Muscle of back (tissue), 11 donors: ENCODE results near the gene VTI1A. TPM values are rescaled to one million over a fixed set of nuclear protein-coding genes. Genes with fewer than 3 reads are reported as not detected.
A peak's percentile ranks its signal among the peaks of the same experiment; 100 is the strongest.

Experiments
- DNase-seq, 3 donors: peaks; one replicate each; pipeline versions ENCODE4 v3.0.0 to v3.0.0-alpha.2; 2013
- polyA plus RNA-seq, 10 donors: library from polyadenylated mRNA; unstranded; fragments of 120-200 nt; gene quantifications; one replicate each; pipeline ENCODE4 v1.2.1, GENCODE V29; 2013; ENCODE audit not compliant: insufficient read length in 10 of 10

Gene VTI1A
- polyA plus RNA-seq, 10 donors = 11.9 to 18.4 (median 14.7) TPM

DNA sequence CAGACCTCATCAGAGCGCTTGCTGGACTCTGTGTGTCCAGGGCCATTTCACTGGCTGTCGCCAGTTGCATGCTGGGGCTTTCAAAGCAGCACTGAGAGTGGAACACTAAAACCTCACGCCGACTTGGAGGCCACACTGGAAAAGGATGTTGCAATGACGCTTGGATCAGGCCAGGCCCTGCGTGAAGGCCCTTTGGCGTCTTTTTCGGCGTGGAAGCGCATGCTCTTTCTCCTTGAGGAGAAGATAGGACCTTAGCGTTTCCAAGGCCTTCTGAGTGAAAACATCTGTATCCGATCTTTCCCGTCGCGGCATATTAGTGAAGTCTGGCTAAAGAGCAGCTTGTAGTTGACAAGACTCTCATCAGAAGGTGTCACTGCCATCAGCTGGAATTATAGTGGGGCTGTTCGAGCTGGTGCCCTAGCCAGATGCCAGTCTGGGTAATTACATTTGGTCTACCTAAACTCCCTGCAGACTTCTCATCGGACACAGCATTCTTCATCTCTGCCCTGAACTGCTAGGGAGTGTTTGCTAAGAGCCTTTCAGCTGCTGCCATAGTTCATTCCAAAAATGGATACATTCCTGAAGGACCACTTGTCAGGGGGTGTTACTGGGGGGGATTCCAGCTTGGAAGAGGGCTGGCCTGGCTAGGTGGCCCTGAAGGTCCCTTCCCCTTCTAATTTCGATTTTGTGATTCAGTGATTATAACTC is 335.3 kb downstream of the VTI1A start:
- DNase-seq = peak; percentile 78 to 94 (median 91)

DNA sequence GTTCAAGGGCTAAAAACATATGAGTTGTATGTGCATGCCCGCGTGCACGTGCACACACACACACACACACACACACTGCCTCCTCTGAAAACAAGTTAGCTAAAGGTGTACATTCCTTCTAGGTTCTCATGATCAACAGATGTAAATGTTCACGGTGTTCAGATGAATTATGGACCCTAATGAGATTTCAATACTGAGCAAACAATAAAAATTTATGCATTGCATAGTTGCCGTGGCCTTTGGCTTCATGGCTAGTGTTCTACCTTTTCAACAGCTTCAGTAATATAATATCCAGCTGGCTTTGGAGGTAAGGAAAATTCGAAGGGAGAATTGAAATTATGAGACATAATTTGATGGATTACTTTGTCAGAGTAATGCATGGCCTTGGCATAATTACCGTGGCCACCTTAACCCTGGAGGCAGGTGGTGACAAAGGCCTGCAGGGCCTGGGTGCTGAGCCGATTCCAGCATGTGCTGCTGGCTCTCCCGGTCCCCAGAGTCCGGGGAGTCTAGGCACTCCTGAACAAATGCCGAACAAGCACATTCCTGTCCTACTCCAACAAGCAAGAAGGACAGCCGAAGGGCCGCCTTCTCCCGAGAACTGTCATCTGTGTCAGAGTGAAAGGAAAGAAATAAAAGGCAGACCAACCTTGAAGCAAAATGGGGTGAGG is 336.5 kb downstream of the VTI1A start:
- DNase-seq = peak in 1 of 3 donors; percentile 53

DNA sequence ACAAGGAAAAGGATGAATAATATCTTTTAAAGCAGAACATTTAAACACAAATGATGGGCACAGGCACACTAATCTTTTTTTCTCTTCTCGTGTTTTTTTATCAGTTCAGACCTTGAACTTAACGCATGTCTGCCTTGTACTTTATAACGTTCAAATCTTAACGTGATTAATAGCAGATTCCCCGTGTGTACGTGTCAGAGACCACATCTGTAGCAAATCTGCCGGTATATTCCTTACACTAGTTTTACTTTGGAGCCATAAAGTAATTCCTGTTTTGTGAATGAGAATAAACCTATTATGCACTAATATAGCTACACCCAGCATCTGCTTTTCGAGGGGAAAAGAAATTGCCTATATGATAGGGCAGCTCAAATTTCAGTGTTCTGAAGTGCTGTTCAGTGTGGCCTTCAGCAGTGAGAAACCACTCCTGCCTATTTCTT is 337.0 kb downstream of the VTI1A start:
- peak in 1 of 3 donors; percentile 71 for DNase-seq

DNA sequence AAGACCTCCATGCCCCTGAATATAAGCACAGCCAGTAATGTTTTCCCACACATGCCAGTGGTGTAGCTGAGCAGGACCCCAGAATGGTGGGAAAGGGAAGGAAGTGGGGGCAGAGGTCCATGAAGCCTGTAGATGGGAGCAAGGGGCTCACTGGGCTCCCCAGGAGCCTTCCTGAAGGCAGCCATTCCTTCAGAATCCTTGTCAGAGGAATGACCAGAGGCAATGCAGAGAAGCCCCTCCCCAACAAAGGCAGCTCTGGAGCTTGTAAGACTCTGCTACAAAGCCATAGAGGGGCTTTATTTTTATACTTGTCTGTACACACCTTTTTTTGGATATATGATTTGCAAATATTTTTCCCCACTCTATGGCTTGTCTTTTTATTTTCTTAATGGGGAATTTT is 338.1 kb downstream of the VTI1A start:
- no peak for DNase-seq

DNA sequence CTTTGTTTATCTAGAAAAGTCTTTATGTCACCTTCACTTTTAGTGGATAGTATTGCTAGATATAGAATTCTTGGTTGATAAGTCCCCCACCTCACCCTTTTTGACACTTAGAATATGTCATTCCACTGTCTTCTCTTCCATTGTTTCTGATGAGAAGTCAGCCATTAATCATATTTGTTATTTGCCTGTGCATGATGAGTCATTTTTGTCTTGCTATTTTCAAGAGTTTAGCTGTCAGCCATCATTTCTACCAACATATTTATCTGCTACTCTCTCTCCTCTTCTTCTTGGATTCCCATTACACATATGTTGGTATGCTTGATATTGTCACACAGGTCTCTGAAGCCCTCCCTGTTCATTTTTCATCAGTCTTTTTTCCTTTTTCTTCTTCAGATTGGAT is 342.2 kb downstream of the VTI1A start:
- no peak for DNase-seq

DNA sequence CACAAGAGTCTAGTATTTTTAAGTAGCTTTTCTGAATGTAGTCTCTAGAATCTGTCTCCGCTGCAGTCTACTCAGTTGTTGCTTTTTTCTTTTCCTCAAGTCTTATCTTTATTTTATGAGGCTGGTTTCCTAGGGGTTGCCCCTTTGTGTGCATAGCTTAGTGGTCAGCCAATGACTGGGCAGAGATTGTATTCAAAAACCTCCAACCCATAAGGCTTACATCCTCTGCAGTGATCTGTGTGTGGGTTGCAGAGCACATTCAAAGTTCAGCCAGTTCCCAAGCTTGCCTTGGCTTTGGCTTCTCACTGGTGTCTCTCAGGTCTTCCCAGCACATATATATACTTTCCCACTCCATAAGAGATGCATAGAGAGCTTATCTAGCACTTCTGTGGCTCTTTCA is 343.0 kb downstream of the VTI1A start:
- DNase-seq = no peak

DNA sequence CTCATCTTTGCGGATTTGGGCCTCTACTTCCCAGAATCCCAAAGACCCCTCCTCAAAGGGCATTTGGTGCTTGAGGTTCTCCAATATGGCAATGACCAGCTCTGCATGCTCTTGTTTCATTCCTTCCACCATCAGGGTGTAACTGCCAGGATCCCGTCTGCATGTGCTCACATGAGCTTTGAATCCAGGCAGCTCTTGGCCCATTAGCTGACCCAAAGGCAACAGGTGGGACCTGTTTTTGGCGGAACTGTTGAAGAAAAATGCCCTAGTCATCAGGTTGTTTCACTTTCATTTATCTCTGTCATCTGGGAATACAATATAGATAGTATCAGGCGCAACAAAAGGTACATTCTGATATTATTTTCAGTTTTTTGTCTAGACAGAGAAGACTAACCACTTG is 343.9 kb downstream of the VTI1A start:
- DNase-seq = no peak

DNA sequence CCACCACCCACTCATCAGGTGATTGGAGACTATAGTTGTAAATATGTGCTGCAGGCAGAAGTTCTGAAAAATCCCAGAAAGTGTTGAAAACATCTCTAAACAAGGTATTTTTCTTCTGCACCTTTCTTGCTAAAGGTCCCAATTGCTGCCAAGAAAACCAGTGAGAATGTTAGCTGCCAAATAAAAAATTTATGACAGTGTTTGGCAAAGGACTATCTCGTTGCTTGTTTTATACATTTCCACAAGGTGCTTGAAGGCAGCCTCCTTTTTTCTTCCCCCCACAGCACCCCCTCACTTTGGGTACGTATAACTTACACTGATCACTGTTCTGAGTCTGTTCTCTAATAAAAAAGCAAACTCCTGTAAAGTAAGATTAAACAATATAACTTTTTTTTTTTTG is 344.4 kb downstream of the VTI1A start:
- no peak for DNase-seq

DNA sequence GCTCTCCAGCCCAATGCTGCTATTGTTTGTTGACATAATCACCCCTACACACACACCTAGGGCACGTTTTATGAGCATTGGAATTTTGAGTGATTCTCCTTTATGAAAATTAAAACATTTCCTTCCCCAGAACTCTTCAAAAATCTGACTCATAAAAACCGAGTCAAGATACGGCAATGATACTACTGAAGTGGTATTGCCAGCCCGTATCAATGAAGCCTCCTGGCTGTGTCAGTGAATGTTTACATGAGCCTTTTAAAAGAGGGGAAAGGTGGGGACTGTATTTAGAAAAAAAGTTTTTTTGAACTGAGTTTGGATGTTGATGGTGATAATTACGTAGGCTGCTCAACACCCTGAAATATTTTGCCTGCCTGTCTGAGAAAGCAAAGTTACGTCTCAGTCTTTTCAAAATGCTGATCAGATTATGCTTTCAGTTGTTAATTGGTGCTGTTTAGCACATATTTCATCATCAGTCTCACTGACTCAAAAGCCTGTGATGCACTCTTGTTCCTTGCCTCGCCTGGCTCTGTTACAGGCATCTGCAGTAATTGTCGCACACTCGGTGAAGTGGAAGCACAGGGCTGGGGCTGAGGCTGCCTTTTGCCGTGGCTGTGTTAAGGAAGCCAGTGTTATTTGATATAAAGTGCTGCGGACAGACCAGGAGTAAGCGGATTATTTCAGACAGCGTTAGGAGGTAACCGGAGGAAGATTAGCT is 345.6 kb downstream of the VTI1A start:
- DNase-seq = peak; percentile 64 to 82 (median 64)

DNA sequence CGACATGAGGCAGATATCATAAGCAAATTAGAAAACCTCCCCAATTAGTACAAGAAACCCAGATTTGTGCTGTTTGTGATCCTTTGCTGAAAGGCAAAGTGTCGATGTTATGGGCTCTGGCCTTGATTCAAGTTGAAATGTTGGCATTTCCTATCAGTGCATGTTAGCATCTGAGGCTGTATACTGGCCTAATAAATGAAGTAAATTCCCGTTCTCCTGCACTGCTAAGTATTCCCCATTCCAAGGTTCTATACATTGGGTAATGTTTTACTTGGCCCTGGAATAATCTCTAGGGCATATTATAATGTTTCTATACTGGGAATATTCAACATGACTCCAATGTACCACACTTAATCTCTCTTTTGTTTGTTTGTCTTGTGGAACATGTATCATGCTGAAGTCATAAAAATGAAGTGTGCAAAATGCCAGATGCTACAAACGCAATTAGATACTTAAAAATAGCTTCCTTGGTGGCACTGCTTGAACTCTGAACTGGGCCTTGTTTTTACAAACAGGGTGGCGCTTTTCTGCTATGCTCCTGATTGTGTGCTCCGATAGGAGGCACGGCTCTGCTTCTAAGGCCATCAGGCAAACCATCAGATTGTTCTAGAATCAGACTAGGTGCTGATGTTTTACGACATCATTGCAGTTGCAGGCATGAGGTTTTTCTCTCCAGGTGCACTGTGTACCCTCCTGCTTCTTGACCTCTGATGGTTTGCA is 346.3 kb downstream of the VTI1A start:
- no peak for DNase-seq

DNA sequence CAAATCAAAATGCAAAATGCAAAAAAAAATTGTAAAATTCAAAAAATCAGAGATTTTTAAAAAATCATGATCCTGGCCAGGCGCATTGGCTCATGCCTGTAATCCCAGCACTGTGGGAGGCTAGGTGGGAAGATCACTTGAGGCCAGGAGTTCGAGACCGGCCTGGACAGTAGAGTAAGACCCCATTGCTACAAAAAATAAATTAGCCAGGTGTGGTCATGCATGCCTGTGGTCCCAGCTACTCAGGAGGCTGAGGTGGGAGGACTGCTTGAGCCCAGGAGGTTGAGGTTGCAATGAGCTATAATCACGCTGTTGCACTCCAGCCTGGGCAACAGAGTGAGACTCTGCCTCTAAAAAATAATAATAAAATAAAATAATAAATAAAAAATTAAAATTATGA is 347.2 kb downstream of the VTI1A start:
- no peak for DNase-seq

DNA sequence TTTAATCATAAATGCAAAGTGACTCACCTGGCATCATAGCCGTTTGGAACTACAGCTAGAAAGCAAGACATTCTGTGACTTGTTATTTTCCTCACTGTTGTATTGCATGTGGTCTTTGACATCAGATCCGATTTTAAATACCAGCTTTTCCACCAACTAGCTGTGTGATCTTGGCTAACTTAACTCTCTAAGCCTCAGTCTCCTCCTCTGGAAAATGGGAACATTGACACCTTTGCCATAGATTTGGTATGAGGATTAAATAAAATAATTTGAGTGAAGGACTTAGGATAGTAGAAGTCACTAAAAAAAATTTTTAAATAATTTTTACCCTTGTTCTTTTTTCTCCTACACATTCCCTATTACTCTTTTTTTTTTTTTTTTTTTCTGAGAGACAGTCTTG is 348.1 kb downstream of the VTI1A start:
- DNase-seq = no peak

DNA sequence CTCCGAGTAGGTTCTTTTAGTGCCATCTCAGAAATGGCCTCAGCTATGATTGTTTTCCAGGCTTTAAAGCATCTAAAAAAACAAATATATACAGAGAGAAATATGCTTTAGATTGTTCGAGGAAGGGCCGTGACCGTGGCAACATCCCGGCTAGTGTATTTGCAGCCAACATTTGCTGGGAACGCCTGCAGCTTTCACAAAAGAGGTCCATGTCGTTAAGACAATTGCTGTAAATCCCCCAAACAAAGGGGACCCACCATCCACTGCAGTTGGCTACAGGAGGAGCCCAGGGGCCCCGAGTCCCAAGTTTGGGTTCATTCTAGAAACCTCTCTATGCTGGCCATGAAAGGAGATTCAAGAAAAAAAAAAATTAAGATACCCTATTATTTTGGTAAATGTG is 350.2 kb downstream of the VTI1A start:
- DNase-seq = peak in 1 of 3 donors; percentile 53

DNA sequence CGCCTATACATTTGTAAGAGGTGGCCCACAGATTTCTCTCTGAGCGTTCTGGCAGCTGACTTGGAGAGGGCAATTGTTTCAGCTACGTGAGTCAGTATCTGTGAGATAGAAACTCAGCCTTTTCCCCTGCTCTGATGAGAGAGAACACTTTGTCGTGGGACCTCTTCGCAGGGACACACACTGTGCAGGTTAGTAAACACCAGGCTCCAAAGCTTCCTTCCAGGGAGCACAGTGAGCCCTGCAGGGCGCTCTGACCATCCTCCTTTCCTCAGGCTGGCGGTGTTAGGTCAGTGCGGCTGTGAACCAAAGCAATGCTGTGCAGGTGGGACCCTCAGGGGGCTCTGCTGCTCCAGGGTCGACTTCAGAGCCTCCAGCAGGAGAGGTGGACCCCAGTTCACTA is 350.8 kb downstream of the VTI1A start:
- no peak for DNase-seq

DNA sequence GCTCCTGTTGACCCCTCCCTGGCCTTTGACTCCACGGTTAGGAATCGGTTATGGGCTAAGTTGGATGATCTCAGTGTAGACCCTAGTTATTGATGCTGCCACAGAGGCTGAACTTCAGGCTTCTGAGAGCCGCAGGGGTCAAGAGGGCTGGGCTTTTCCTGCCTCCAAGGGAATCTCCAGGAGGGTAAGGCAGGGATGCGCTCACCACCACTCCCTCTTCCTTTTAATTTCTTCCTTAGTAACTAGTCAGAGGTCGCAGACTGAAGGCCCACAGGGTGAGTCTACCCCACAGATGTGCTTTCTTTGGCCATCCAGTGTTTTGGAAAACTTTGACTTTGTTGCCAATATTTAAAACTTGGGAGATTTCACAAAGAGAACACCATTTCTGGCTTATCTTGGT is 352.0 kb downstream of the VTI1A start:
- DNase-seq = no peak

DNA sequence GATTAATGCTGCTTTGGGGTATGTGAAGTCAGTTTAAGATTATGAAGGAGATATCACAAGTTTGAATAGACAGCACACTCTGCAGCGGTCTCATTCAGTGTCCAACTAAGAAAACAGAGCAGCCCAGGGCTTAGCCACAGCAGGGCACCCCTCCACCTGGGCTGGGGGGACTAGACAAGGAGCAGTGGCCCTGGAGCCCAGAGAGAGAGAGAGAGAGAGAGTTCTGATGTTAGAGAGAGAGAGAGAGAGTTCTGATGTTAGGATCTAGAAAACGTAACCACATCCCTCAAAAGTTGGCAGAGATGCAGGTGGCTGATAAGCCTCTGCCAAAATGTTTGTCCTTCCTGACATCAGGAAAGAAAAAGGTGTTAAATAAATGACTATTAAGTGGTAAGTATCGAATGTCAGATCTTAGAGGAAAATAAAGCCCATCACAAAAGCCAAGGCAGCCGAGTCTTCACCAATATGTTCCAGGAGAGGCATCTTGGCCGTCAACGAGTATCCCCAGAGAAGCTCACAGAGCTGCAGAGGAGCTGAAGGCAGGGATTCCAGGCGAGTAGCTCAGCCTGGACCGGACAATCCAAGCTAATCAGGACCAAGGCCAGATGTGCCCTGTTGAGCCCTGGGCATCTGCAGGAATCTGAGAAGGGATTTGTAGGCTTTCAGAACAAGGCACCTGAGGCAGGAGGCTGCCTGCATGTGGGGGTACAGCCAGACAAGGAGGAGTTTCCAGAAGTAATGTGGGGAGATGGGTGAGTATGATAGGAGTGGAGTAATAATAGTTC is 352.9 kb downstream of the VTI1A start:
- DNase-seq = no peak

DNA sequence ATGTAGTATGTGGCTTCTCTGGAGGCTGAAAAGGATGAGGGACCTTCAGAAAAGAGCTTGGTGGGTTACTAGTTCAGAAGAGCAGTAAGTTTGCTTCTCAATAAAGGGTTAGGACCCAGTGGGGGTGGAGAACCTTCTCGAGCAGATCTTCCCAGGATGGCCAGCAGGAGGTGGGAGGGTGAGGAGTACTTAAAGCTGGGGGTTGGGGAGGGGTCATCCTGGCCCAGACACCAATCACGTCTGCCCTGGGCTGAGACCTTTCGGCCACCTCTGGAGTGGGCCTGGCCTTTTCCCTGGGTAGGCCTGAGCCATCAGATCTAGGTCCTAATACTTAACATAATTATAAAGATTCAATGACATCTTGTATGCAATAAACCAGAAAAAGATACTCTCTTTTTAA is 354.0 kb downstream of the VTI1A start:
- DNase-seq = no peak

DNA sequence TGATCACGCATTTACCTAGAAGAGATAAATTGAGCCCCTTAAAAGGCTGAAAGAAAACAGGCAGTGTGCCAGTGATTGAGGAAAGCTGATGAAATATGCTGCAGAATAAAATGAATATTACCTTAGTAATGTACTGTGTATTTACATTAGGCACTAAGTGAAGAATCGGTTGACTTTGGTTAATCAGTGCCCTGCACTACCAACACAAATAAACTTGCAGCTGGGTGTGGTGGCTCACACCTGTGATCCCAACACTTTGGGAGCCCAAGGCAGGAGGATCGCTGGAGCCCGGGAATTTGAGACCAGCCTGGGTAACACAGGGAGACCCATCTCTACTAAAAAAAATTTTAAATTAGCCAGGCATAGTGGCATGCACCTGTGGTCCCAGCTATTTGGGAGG is 354.7 kb downstream of the VTI1A start:
- DNase-seq = no peak

DNA sequence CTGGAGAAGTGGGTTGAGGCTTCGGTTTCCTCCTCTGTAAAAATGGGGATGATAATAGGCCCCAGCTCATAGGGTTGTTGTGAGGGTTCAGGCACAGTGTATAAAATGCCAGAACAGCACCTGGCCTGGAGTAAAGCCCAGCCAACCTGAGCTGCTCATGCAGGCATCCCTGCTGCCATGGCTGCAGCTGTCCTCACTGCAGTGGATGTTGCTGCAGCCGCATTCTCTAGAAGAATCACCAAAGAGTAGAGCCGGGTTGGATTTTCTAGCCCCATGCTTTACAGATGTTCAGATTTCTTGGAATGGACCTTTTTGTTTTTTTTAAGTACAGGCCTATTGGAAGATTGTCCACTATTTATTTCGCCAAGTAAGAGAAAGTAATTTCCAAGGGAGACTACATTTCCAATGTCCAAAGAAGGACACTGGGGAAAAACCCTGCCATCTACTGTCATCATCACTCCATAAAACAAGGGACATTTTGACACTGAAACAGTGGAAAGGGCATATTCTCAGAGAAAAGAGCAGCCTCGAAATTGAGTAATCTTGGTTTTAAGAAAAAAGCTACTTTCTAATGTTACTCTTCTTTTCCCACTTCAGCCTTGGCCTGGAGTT is 355.5 kb downstream of the VTI1A start:
- DNase-seq = peak in 1 of 3 donors; percentile 71

DNA sequence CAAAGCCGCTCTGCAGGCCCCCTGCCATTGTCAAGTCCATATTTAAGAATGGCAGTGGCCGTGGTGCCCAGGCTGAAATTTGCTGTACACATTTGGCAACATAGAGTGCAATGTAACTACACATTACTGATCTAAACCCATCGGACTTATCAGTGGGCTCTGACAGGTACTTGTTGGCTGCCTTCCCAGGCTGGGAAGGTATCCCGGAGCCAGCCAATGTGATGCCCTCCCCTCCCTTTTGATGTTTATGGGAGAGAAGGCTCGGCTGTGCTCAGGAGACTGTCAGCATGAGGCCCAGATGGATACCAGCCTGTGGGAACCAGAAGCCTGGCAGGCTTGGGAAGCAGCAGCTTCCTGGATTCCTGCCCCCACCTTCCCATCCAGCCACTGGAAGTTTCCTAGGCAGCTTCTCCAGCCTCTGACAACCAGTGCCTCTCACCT is 357.0 kb downstream of the VTI1A start:
- no peak for DNase-seq

DNA sequence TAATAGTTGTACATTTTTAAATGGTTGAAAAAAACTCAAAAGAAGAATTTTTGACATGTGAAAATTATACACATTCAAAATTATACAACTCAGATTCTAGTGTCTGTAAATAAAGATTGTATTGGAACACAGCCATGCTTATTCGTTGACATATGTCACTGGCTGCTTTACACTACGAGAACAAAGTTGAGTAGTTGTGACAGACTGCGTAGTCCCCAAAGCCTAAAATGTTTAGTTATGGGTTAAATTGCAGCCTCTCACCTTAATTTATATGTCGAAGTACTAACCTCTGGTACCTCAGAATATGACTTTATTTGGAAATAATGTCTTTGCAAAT is 358.2 kb downstream of the VTI1A start:
- no peak for DNase-seq
